GM19240 (cell line): ENCODE data around the gene GRIK3.

Experiments
- DNase-seq: peaks from one replicate; pipeline ENCODE4 v3.0.0; 2011; ENCODE audit warnings: low spot score; ENCODE audit not compliant: insufficient read length

GRIK3 gene

DNA sequence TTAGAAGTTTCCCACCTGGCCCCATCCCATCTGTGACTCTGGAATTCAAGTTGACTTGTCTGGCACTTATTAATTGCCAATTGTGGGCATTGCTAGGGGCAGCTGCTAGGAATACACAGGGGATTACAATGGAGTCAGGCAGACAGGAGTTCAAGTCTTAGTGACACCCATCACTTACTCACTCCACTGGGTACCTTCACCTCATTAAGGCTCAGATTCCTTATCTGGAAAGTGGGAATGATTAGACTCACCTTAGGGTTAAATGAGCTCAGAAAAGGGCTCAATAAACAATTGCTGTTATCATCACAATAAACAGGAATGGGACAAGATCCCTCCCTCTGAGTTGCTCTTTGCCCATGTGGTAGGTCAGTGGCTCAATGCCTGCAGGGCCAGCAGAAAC is 18.2 kb downstream of the GRIK3 start:
- no peak for DNase-seq

DNA sequence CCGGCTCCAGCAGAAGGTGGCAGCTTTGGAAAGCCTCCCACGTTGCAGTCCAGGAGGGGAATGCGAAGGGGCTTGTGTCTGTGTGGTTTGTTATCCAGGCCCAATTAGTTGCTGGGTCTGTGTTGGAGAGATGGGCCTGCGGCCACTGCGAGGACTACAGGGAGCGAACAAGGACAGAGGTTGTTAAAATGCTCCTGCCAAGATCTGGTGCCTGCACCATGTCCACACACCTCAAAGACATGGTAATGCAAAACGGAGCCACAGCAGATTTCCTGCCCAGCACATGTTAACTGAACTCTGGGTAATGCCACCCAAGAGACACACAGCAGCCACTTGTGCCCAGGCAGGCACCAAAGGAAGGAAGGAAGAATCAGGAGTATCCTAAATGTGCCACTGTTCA is 18.6 kb downstream of the GRIK3 start:
- DNase-seq, result no peak

DNA sequence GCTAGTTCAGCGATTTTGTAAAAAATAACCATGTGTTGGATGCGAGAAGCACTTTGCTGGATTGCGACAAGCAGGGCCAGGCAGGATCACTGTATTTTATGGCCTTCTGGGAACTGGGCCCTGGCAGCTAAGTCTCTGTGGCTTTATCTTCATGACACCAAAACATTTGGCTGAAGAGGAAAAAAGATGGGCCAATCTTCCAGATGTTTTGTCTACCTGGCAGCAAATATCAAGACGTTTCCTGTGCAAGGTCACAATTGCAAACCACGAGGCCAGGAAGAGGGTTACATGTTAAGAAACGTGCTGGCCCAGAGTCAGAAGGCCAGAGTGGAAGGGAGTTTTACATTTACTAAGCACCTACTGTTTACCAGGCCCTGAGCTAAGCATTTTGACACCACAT is 22.1 kb downstream of the GRIK3 start:
- DNase-seq, result no peak

DNA sequence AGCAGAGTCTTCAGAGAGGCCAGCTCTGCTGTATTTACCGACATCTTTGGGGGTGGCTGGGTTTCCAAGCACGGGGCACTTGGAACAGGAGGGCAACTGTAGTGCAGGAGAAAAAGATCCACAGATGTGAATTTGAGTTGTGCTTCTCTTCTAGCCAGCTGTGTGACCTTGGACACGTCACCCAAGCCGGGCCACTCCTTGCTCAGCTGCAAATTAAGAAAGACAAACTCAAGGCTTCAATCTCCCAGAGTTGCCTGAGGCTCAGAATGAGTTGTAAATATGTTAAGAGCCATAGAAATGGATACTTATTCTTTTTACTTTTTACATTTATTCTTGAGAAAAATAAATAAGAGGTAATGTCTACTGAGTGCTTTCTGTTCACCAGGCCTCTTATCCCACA is 24.3 kb downstream of the GRIK3 start:
- no peak for DNase-seq

DNA sequence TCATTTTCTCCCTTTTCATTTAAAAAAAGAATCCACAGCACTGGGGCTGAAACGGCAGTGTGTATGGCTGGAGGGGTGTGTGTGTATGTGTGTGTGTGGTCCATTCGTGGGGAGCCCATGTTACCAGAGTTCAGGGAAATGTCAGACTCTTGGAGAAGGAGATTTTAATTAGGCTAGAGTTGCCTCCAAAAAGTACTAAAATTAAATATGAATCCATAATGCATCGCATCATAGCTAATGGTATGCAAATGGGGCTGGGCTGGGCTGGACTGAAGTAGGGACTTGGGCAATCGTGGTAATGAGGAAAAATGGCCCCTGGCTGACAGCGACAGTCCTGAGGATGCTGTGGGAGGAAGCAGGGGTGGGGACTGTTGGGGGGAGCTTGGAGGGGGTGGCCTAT is 24.8 kb downstream of the GRIK3 start:
- no peak for DNase-seq

DNA sequence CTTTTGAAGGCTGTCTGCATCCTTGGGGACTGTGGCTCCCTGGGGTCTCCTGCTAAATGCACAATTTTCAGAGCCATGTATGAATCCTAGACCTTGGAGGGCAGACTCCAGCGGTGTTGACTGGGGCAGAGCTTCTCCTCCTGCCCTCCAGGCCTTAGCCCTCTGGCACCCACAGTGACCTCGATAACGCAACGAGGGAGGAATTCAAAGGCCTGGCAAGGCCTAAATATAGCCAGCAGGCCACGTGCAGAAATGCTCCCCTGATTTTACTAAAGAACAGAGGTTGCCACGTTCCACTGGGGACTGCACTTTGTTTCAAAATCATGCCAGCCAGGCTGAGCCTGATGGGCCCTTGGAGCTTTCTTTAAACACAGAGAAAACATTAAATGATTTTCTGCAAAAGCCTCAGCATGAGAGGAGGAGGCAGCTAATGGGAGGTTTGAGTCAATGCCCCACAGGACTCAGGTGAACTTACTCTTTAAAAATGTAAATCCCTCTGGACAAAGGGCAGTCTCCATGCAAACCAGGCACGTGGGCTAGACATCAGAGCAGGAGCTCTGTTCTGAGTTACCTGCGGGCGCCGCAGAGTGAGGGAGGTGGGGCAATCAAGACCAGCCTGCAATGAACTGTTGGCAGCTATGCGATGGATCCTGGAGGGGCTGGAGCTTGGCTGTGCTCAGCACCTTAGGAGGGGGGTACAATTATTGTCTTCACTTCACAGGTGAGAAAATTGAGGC is 28.0 kb downstream of the GRIK3 start:
- DNase-seq, result no peak

DNA sequence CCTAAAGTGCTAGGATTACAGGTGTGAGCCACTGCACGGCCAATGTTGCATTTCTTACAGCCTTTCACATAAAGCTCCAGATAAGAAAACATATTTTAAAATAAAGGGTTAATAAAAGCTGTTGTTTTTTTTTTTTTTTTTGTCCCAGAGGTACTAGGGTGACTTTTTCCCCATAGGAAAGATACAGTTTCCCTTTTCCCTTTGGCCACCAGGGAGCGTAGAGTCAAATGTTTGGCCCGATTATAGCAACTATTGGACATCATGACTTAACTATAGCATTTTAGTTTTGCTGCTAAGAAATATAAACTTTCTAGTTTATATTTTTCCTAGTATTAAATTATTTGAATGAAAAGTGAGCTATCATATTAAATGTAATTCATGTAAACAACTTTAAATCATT is 31.4 kb downstream of the GRIK3 start:
- no peak for DNase-seq

DNA sequence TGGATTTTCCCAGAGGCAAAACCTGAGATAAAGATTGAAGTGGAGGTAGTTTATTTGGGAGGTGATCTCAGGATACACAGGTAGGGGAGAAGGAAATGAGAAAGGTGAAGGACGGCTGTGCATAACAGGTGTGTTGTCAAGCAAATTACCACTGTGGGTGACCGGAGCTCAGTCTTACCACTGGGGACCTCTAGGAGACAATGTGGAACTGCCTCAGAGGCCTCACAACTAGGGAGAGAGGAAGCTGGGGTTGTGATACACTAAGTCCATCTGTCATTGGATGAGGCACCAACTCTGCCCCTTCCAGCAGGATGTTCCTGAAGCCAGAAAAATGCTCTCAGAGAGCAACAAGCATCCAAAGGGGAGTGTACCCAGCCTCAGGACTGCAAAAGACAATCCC is 32.6 kb downstream of the GRIK3 start:
- no peak for DNase-seq

DNA sequence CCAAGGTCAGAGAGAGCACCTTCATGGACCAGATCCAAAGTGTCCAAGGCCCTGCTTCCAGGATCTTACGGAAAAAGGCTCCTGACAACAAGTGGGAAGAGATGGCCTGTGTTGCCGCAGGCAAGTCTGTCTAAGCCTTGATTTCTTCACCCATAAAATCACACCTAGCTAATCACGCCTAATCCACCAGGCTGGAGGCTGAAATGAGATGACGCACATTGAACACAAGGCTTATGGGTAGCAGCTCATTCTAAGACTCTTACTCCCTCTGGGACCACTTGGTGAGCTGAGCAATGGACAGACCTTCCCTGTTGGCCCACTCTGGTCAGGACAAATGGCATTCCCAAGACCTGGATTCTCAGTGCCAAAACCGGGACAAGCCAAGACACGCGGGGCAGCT is 38.2 kb downstream of the GRIK3 start:
- DNase-seq, result no peak

DNA sequence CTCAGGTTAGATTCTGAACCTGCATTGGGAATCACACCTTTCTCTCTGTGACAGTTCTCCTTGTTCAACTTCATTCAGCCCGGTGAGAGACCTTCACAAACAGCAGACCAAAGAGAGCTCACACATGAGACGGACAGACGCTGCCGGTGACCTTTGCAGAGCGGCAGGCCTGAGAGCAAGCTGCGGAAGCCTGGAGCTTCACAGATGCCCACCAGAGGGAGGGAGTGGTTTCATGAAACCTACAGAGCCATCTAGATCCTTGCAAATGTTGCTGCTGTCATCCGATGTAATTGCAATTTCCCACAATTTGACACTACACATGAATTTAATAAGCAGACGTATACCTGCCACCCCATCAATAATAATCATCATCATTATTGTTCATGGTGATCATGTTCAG is 39.4 kb downstream of the GRIK3 start:
- DNase-seq, result no peak

DNA sequence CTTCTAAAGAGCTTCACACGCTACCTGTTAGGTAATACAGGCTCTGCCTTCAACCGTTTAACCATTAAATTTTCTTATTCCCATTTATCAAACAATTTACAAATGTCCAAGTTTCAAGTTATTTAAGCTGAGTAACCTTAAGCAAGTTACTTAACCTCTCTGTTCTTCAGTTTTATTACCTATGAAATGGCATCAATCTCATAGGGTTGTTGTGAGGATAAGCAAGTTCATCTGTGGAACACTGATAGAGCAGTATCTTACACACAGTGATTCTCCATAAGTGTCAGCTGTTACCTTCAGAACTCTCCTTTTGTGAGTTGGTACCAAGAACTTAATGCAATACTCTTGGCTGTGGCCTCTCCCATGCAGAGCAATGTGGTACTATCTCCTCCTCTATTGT is 40.0 kb downstream of the GRIK3 start:
- no peak for DNase-seq

DNA sequence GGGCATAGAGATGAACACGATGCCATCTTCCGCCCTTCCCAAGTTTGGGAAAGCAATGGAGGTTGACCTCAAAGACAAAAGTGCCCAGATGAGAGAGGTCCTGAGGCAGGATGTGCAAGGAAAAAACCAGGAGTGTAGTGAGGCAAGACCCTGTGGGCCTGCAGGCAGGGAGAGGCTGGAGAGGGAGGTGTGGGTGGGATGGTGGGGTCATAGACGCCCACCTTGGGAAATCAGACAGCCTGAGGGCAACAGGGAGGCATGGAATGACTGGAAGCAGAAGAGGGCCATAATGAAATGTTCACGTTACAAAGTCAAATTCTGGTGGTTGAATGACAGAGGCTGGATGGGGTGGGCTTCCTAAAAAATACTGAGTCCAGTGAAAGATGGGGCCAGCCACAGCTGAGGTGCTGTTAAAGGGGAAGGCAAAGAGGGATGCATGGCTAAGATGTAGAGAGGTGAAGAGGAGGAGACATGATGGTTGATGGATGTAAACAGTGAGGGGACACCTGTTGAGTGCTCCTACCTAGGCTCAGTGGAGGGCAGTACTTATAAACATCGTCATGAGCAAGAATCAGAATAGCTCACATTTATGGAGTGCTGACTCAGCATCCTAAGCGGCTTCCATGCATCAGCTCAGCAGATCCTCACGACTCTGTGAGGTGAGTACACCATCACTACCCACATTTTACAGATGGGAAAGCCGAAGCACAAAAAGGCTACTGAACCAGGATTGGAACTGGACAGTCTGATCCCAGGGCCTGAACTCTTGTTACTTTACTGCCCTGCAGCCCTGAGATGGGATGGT is 42.0 kb downstream of the GRIK3 start:
- DNase-seq, result no peak

DNA sequence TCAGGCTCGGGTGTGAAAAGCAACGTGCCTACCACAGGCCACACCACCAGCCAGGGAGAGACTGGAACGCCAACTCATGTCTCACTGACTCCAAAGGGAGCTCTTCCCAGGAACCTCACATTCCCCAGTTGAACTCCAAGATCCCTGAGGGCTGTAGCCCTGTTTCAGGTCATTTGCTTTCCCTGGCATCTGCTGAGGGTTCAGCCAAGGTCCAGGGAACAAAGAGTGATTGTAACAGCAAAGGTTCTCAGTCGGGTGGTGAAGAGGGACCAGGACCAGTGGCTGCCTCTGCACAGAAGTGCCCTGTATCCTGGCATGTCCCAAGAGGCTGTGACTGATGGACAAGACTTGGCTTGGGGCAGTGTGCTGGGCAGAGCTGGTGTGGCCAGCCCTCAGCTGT is 42.8 kb downstream of the GRIK3 start:
- no peak for DNase-seq

DNA sequence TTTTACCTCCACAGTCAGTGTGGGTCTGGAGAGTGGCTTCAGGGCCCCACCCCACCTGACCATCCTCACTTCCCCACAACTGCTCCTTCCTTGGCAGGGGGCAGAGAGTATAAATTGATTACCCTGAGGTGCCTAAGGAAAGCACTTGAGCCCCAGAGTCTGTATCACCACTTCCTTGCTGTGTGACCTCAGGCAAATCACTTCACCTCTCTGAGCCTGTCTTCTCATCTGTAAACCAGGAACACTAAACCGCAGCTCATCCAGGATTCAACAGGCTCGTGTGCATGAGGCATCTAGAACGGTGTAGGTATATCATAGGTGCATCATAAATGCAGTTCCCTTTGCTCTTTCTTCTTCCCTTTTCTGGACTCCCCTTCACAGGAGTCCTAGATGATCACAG is 43.4 kb downstream of the GRIK3 start:
- no peak for DNase-seq

DNA sequence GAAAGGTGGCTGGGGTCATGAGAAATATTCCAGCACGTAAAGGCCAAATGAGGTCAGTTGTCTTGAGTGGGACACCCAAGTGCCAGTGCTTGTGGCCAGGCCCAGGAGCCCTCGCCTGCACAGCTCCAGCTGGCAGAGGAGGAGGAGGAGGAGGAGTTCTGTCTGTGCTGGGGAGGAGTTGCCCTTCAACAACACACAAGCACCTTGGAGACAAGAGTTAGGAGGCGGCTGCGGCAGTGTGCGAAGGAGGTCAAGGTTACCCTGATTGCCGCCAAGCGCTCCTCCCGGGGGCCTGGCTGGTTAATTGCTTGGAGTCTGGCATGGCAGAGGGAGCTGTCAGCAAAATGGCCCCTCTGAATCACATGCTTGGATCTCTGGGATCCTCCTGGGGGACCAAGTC is 45.1 kb downstream of the GRIK3 start:
- no peak for DNase-seq

DNA sequence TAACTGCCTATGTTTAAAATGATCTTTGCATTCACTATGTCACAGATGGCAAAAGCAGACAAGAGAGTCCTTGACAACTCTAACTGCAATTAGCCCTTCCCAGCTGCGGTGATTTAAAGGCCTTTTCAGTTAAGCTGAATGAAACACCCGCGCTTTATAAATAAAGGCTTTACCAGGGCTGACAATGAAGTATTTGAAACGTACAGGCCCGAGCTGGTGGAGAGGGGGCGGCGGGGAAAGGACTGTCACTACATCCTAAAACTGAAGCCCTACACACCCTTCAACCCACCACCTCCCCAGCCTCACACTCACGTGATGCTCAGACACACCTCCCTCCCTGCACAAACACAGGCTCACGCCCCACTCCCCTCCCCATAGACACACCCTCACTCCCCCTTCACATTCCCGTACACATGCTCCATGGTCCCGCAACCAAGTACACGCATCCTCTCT is 45.5 kb downstream of the GRIK3 start:
- DNase-seq, result no peak

DNA sequence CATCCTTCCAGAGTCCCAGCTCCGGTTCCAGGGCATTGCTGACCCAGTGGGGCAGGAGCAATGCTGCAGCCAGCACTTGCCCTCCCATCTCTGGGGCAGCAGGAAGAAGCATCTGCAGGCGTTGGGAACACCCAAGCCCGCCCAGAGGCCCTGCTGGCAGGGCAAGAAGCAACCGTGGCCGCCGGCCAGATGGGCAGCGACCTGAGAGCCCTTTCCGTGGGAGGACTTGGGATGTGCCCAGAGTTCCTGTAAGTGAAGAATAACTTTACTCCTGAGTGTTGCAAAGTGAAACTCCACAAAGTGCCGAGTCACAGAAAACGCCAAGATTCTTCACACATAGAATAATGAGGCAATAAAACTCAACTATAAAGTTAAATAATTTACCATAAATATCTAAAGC is 46.0 kb downstream of the GRIK3 start:
- DNase-seq, result no peak

DNA sequence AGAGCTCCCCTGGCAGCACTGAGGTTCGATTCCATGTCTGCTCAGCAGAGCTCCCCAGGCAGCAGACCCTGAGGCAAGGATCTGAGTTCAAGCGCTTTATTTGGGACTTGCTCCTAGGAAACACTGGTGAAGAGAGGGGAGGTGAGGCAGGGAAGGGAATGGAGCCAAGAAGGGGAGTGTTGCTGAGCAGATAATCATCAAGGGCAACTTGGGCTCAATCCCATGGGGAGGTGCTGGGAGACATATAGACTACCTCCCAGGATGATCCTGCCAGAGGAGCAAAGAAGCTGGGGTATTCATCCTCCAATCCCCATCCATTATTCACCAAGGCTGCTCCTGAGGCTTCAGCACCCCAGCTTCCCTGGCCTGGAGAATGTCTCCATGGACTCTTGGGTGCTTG is 47.0 kb downstream of the GRIK3 start:
- DNase-seq, result no peak

DNA sequence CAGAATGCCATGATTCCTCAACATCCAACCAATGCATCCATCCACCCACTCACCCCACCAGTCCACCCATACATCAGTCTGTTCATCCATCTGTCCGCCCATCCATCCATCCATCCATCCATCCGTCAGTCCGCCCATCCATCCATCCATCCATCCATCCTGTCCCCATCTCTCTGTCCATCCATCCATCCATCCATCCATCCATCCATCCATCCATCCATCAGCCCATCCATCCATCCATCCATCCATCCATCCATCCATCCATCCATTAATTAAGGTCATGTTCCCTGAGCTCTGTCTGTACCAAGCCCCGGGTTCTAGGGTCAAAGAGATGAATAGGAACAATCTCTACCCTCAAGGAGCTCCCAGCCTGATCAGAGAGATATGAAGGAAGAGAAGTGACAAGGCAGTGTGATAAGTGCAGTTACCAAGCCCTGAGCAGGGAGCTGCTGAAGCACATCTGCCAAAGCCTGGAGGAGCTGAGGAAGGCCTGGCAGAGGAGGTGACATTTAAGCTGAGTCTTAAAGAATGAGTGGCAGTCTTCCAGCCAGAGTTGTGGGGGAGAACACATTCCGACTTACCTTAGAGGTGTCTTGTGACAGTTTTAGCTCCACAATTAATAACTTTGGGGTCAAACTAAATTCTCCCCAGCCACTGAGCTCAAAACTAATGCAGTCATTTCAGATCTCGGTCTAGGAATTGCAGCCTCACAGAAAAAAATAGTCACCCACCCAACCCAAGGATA is 47.9 kb downstream of the GRIK3 start:
- DNase-seq, result no peak

DNA sequence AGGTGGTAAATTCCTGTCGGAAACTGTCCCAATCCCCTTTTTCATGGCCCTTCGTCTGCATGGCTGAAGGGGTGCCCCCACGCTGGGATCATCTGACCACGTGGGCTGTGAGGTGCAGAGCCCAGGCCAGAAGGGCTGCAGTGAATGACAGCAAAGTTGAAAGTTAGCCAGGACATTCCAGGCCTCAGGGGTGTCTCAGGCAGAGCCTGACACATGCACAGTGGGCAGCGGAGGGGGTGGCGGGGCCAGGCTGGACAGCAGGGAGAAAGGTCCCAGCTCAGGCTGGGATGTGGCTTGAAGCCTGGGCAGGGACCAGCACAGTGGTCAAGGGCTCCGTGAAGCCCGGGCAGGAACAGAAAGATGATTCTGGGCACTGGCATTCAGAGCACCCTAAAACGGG is 49.6 kb downstream of the GRIK3 start:
- DNase-seq, result no peak

DNA sequence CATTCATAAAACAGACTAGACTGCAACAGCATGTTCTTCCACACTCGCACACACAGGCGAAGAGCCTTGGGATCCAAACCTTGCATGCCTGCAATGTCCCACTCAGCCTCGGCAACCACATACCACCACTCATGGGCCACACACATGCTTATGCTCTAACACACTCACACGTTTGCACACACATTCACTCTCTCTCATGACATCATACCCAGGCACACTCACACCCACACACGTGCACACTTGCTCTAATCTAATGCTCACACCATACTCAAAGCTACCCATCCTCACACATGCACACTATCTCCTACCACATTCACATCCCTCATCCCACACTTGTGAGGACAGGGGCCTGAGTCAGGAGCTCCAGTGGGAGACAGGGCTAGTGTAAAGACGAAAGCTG is 50.3 kb downstream of the GRIK3 start:
- DNase-seq, result no peak

DNA sequence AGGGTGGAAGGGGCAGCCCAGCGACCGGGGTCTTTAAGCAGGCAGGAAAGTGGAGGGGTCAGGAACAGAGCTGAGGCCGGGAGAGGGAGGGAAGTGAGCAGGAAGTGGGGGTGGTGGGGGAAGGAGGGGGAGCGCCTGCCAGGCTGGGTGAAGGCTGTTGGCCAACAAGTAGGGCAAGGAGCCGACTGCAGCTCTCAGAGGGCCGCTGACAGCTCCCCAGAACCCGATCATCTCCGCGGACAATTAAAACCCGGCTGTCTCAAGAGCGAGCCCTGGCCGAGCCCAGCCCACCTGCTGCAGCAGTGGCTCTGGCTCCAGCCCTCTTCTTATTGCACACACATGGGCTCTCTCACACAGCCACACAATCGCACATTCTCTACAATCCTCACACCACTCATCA is 51.6 kb downstream of the GRIK3 start:
- no peak for DNase-seq
